ENCODE measurements around the gene CTSC.

GRCh38 chr11:88363648-88364065, 26.1 kb upstream of the CTSC start:
- no peak for TF ChIP-seq CTCF (IDR thresholded peaks at IDR 0.05)
- TF ChIP-seq POLR2A (IDR thresholded peaks at IDR 0.05; ENCODE audit: low read depth), result no peak
- TF ChIP-seq EP300 (IDR thresholded peaks at IDR 0.05), result no peak
- TF ChIP-seq POLR2AphosphoS5 (IDR thresholded peaks at IDR 0.05), result no peak
